Spleen (tissue), 7 donors: ENCODE measurements around the gene TREM1.

ENCODE experiments used
- CTCF ChIP-seq, 11 experiments: fragments of 200-600 bp in 7 of 11; fragments of 450-650 bp in 4 of 11; sonication (generic) in 4 of 11; IDR thresholded peaks in 8 of 11; conservative IDR thresholded peaks in 3 of 11; 1 replicate in 7 of 11; 2 replicates in 4 of 11; pipeline versions ENCODE4 v1.4.0 to v1.8.0; 2016 to 2021; ENCODE audit warnings: antibody characterized with exemption in 11 of 11, inconsistent platforms in 4 of 11, mild to moderate bottlenecking in 1 of 11
- POLR2A ChIP-seq, 3 donors: fragments of 450-650 bp; IDR thresholded peaks; one replicate each; pipeline ENCODE4 v1.5.1; 2017; ENCODE audit warnings: antibody characterized with exemption in 3 of 3, mild to moderate bottlenecking in 1 of 3
- POLR2AphosphoS5 ChIP-seq, 3 donors: sonication (generic); formaldehyde crosslinking; IDR thresholded peaks; one replicate each; pipeline ENCODE4 v1.5.1; 2017; ENCODE audit warnings: antibody characterized with exemption in 3 of 3
- donor health status: DM: no; HTN: no; CAD: no; lungs with moderate emphysema.
- donor health status: DM: no; HTN: no; CAD: no.
- donor health status: DM: no; HTN: no; CAD: no.

GRCh38 chr6:41226752-41227151, 59.7 kb downstream of the TREM1 start:
- TF ChIP-seq CTCF (IDR thresholded peaks at IDR 0.05 in 8 of 11, conservative IDR thresholded peaks at IDR 0.05 in 3 of 11) (no peak), POLR2AphosphoS5 (IDR thresholded peaks at IDR 0.05) (no peak), POLR2A (IDR thresholded peaks at IDR 0.05) (no peak)
